B cell (primary cell): Measurements from ENCODE around the gene EYS. TPM values are rescaled to one million over a fixed set of nuclear protein-coding genes. Genes with fewer than 3 reads are reported as not detected.

Source experiments
- ATAC-seq: fragments of 200-7000 bp; cut with Tn5 transposase; one replicate; pipeline ENCODE4 v1.10.0; 2021; ENCODE audit warnings: low read depth, mild to moderate bottlenecking, moderate number of reproducible peaks, moderate library complexity
- CTCF ChIA-PET: fragments of 350-600 bp; sonication (Branson Sonifier 250); formaldehyde crosslinking; loops from one replicate; lab custom pipeline; 2021; ENCODE audit warnings: antibody characterized with exemption, inconsistent platforms; lab: Charles Lee
- POLR2A ChIA-PET: fragments of 350-600 bp; sonication (Branson Sonifier 250); formaldehyde crosslinking; loops from one replicate; lab custom pipeline; 2021; ENCODE audit warnings: antibody characterized with exemption; lab: Charles Lee
- DNase-seq: peaks from one replicate; pipeline ENCODE4 v3.0.0; 2013
- H2AFZ ChIP-seq: 2 replicates; pipeline ENCODE4 v1.6.1; 2012; ENCODE audit warnings: mild to moderate bottlenecking, low read depth, low read length; ENCODE audit not compliant: insufficient read depth, poor library complexity, severe bottlenecking
- H3K27ac ChIP-seq, 2 donors: 1 replicate in 1 of 2; 2 replicates in 1 of 2; pipeline ENCODE4 v1.5.1; 2012 to 2013; ENCODE audit warnings: low read length in 2 of 2, mild to moderate bottlenecking in 2 of 2, moderate library complexity in 1 of 2
- H3K27me3 ChIP-seq, 4 experiments: fragments of 200-600 bp in 1 of 4; sonication (generic) in 1 of 4; replicated peaks in 1 of 4; 1 replicate in 2 of 4; 2 replicates in 2 of 4; pipeline versions ENCODE4 v1.6.1 to v1.7.0; 2013 to 2016; ENCODE audit warnings: low read length in 3 of 4, mild to moderate bottlenecking in 2 of 4, mixed read lengths in 1 of 4, moderate library complexity in 1 of 4; ENCODE audit not compliant: insufficient read depth in 4 of 4, control insufficient read depth in 3 of 4; ENCODE audit errors: control extremely low read depth in 1 of 4
- H3K36me3 ChIP-seq, 2 experiments: replicated peaks in 1 of 2; 1 replicate in 1 of 2; 2 replicates in 1 of 2; pipeline versions ENCODE4 v1.6.1 to v1.7.1; 2013; ENCODE audit warnings: low read length in 1 of 2; ENCODE audit not compliant: insufficient read depth in 2 of 2, control insufficient read depth in 1 of 2; ENCODE audit errors: control extremely low read depth in 1 of 2, extremely low read depth in 1 of 2
- H3K4me1 ChIP-seq, 2 donors: fragments of 200-600 bp in 1 of 2; sonication (generic) in 1 of 2; 1 replicate in 1 of 2; 2 replicates in 1 of 2; pipeline versions ENCODE4 v1.5.1 to v1.6.1; 2013 to 2017; ENCODE audit warnings: low read length in 2 of 2; ENCODE audit not compliant: control insufficient read depth in 2 of 2, insufficient read depth in 2 of 2
- H3K4me2 ChIP-seq: replicated peaks from 2 replicates; pipeline ENCODE3; 2012; ENCODE audit warnings: mild to moderate bottlenecking, low read depth, low read length; ENCODE audit not compliant: poor library complexity, severe bottlenecking
- H3K4me3 ChIP-seq, 5 experiments: fragments of 200-600 bp in 1 of 5; sonication (generic) in 1 of 5; 1 replicate in 3 of 5; 2 replicates in 2 of 5; pipeline versions ENCODE4 v1.5.1 to v1.7.0; 2011 to 2016; ENCODE audit warnings: low read length in 4 of 5, mild to moderate bottlenecking in 4 of 5, low read depth in 2 of 5, control low read depth in 1 of 5, moderate library complexity in 1 of 5; ENCODE audit not compliant: insufficient read depth in 1 of 5; ENCODE audit errors: control extremely low read depth in 1 of 5, extremely low read depth in 1 of 5
- H3K79me2 ChIP-seq: fragments of 200-600 bp; sonication (generic); one replicate; pipeline ENCODE4 v1.6.0; 2016; ENCODE audit warnings: low read length; ENCODE audit not compliant: control insufficient read depth, insufficient read depth
- H3K9ac ChIP-seq: fragments of 200-600 bp; sonication (generic); 2 replicates; pipeline ENCODE4 v1.6.1; 2017; ENCODE audit warnings: mild to moderate bottlenecking, low read length, moderate library complexity
- H3K9me3 ChIP-seq, 3 donors: one replicate each; pipeline versions ENCODE4 v1.6.1 to v1.7.1; 2013; ENCODE audit warnings: low read length in 2 of 3; ENCODE audit not compliant: control insufficient read depth in 2 of 3, insufficient read depth in 1 of 3; ENCODE audit errors: control extremely low read depth in 1 of 3
- H4K20me1 ChIP-seq: 2 replicates; pipeline ENCODE4 v1.6.0; 2012; ENCODE audit warnings: mild to moderate bottlenecking, low read length; ENCODE audit not compliant: insufficient read depth, control insufficient read depth, poor library complexity, severe bottlenecking
- H3K27ac Mint-ChIP-seq: one replicate; pipeline ENCODE4 v1.8.0; 2021; ENCODE audit warnings: mixed read lengths
- H3K27me3 Mint-ChIP-seq: one replicate; pipeline ENCODE4 v1.8.0; 2021; ENCODE audit warnings: mixed read lengths
- H3K4me1 Mint-ChIP-seq: one replicate; pipeline ENCODE4 v1.8.0; 2021; ENCODE audit warnings: mixed read lengths
- H3K4me3 Mint-ChIP-seq: one replicate; pipeline ENCODE4 v1.8.0; 2021; ENCODE audit warnings: mixed read lengths
- H3K9me3 Mint-ChIP-seq: one replicate; pipeline ENCODE4 v1.8.0; 2022; ENCODE audit warnings: mixed read lengths; ENCODE audit not compliant: insufficient read depth
- CTCF ChIP-seq: fragments of 200-600 bp; IDR thresholded peaks from one replicate; pipeline ENCODE4 v1.8.0; 2022; ENCODE audit warnings: antibody characterized with exemption, mild to moderate bottlenecking
- EZH2 ChIP-seq: IDR thresholded peaks from 2 replicates; pipeline ENCODE4 v1.6.1; 2012; ENCODE audit warnings: borderline replicate concordance, low read depth, mild to moderate bottlenecking, moderate library complexity, low read length; ENCODE audit not compliant: insufficient read depth, poor library complexity, severe bottlenecking
- WGBS: methylation state at CpG from one replicate; pipeline ENCODE4 v1.1.5; 2013; ENCODE audit warnings: missing lambda C conversion rate; ENCODE audit not compliant: insufficient coverage; 5-methylcytosine and 5-hydroxymethylcytosine counted together
- intact Hi-C: fragments of 100-400 bp; cut with micrococcal nuclease; formaldehyde crosslinking; loops from one replicate; pipeline ENCODE4 v1.10.0; 2022
- polyA plus RNA-seq: library from polyadenylated mRNA; depleted of rRNA; stranded (reverse); fragments of >200 nt; gene quantifications from 2 replicates; pipeline ENCODE4 v1.2.3, GENCODE V29; 2012
- total RNA-seq, 2 donors: library from RNA; stranded (reverse); fragments of 120-200 nt in 1 of 2; gene quantifications; 1 replicate in 1 of 2; 2 replicates in 1 of 2; pipeline versions ENCODE4 v1.2.3 to v1.2.4, GENCODE V29; 2013 to 2022

The EYS gene
- total and polyA plus RNA-seq, 2 donors (not counting 1 experiment from before 2014, with no cell fraction given): not detected

GRCh38 chr6:63868351-63868750, 1838.7 kb downstream of the EYS start:
- no peaks in the 10 kb centered on the region for H4K20me1 ChIP-seq
- no peaks in the 10 kb centered on the region for H3K36me3 ChIP-seq
- no peaks in the 10 kb centered on the region for H3K9me3 ChIP-seq
- no peak overlapping the region for H2AFZ ChIP-seq
- POLR2A ChIA-PET: no interaction called here
- no peak overlapping the region for H3K27ac Mint-ChIP-seq
- H3K9ac ChIP-seq: no peak overlapping the region
- no peak overlapping the region for H3K4me3 Mint-ChIP-seq
- H3K4me1 Mint-ChIP-seq: no peaks in the 10 kb centered on the region
- H3K27me3 Mint-ChIP-seq: no peaks in the 10 kb centered on the region
- no peak overlapping the region for H3K4me3 ChIP-seq
- no peak overlapping the region for H3K27ac ChIP-seq
- H3K79me2 ChIP-seq: no peaks in the 10 kb centered on the region
- no CpG with 5 or more reads among the region's 3 CpGs for WGBS
- no peaks in the 10 kb centered on the region for H3K27me3 ChIP-seq
- TF ChIP-seq EZH2: no peak
- TF ChIP-seq CTCF: no peak
- no peaks in the 10 kb centered on the region for H3K4me1 ChIP-seq
- intact Hi-C loops: no loop called here
- no peak overlapping the region for H3K4me2 ChIP-seq
- DNase-seq (no peak), ATAC-seq (no peak)
- H3K9me3 Mint-ChIP-seq: no peaks in the 10 kb centered on the region
- CTCF ChIA-PET: no interaction called here

GRCh38 chr6:63864671-63865318, 1842.2 kb downstream of the EYS start:
- H3K4me3 Mint-ChIP-seq: no peak overlapping the region
- WGBS: no CpG with 5 or more reads among the region's 4 CpGs
- TF ChIP-seq CTCF (no peak), EZH2 (no peak)

More at GRCh38 chr6:63864671-63865318, 1842.2 kb downstream of the EYS start:
- no peaks in the 10 kb centered on the region for H3K79me2 ChIP-seq
- no peak overlapping the region for H3K4me3 ChIP-seq
- ATAC-seq (no peak), DNase-seq (no peak)
- H4K20me1 ChIP-seq: no peaks in the 10 kb centered on the region
- intact Hi-C loops: no loop called here
- no peaks in the 10 kb centered on the region for H3K9me3 Mint-ChIP-seq
- no peak overlapping the region for H3K27ac Mint-ChIP-seq
- no peaks in the 10 kb centered on the region for H3K4me1 ChIP-seq
- no peaks in the 10 kb centered on the region for H3K27me3 Mint-ChIP-seq
- CTCF ChIA-PET: no interaction called here
- no peak overlapping the region for H3K4me2 ChIP-seq
- no peak overlapping the region for H3K27ac ChIP-seq
- no peaks in the 10 kb centered on the region for H3K4me1 Mint-ChIP-seq
- H3K36me3 ChIP-seq: no peaks in the 10 kb centered on the region
- POLR2A ChIA-PET: no interaction called here
- no peaks in the 10 kb centered on the region for H3K27me3 ChIP-seq
- no peak overlapping the region for H3K9ac ChIP-seq
- no peaks in the 10 kb centered on the region for H3K9me3 ChIP-seq
- no peak overlapping the region for H2AFZ ChIP-seq
